ENCODE results near the gene ATP1A2. TPM values are rescaled to one million over a fixed set of nuclear protein-coding genes. Genes with fewer than 3 reads are reported as not detected.
"Not testable (repeated sequence)": the region's sequence is repeated elsewhere in the genome, so short reads cannot be mapped to it uniquely, and the experiment has no call there.

ATP1A2 gene
- total RNA-seq, 2 experiments from 2014 or later: not detected

GRCh38 chr1:160101717-160102522, 13.6 kb upstream of the ATP1A2 start:
- ATAC-seq (no peak), DNase-seq (no peak)
- no peaks in the 10 kb centered on the region for H3K9me3 Mint-ChIP-seq (ENCODE audit: low read depth)
- H3K4me1 Mint-ChIP-seq: peaks cover 33% of the 10 kb centered on the region
- POLR2A ChIA-PET: interaction anchor here (0.9 kb wide), 1 partner anchor 189 kb away, joined by 3 read pairs; no protein-coding TSS in a partner anchor
- CTCF ChIA-PET: interaction anchor here (0.5 to 4.9 kb wide), 27 partner anchors 8 to 275 kb away, joined by 3 to 49 read pairs (median 4); partner anchors contain the start of gene CASQ1
- H3K4me3 Mint-ChIP-seq: no peak overlapping the region
- H3K27ac Mint-ChIP-seq: peak overlapping the region; percentile 10
- intact Hi-C loops (cut with DNase I, micrococcal nuclease): loop anchor here (1.0 to 2.0 kb wide), 7 partner anchors 67 to 275 kb away; no protein-coding TSS in a partner anchor
- no peaks in the 10 kb centered on the region for H3K27me3 Mint-ChIP-seq
- peaks cover 2% of the 10 kb centered on the region for H3K36me3 Mint-ChIP-seq (ENCODE audit: low read depth)

GRCh38 chr1:160103658-160104408, 11.7 kb upstream of the ATP1A2 start:
- no peak overlapping the region for H3K27ac Mint-ChIP-seq
- ChIA-PET CTCF (interaction anchor here (0.6 to 4.9 kb wide), 17 partner anchors 7 to 312 kb away, joined by 3 to 49 read pairs (median 3); partner anchors contain the start of gene PEA15), POLR2A (interaction anchor here (0.5 to 0.6 kb wide), 2 partner anchors 166 to 883 kb away, joined by 3 read pairs; no protein-coding TSS in a partner anchor)
- ATAC-seq (no peak), DNase-seq (no peak)
- peaks cover 26% of the 10 kb centered on the region for H3K4me1 Mint-ChIP-seq
- intact Hi-C loops (cut with DNase I, micrococcal nuclease): loop anchor here in 1 of 2 experiments (2.0 kb wide), 1 partner anchor 65 kb away; no protein-coding TSS in a partner anchor
- H3K36me3 Mint-ChIP-seq (ENCODE audit: low read depth): no peaks in the 10 kb centered on the region
- H3K9me3 Mint-ChIP-seq (ENCODE audit: low read depth): no peaks in the 10 kb centered on the region
- no peaks in the 10 kb centered on the region for H3K27me3 Mint-ChIP-seq
- no peak overlapping the region for H3K4me3 Mint-ChIP-seq

- Mint-ChIP-seq H3K36me3 (ENCODE audit: low read depth) (no peaks in the 10 kb centered on the region), H3K9me3 (ENCODE audit: low read depth) (no peaks in the 10 kb centered on the region), H3K4me1 (peaks cover 23% of the 10 kb centered on the region), H3K27ac (no peak overlapping the region), H3K27me3 (no peaks in the 10 kb centered on the region), H3K4me3 (no peak overlapping the region)
- POLR2A ChIA-PET: interaction anchor here (0.5 kb wide), 1 partner anchor 166 kb away, joined by 3 read pairs; no protein-coding TSS in a partner anchor
- DNase-seq: no peak
- CTCF ChIA-PET: interaction anchor here (0.7 to 4.9 kb wide), 15 partner anchors 8 to 271 kb away, joined by 3 to 49 read pairs (median 5); partner anchors contain the start of gene PEA15
- intact Hi-C loops (cut with DNase I, micrococcal nuclease): no loop called here
- no peak for ATAC-seq
Measured at GRCh38 chr1:160104486-160104885, 11.1 kb upstream of the ATP1A2 start.

- DNase-seq (no peak), ATAC-seq (no peak)
- Mint-ChIP-seq H3K27ac (no peak overlapping the region), H3K36me3 (ENCODE audit: low read depth) (no peaks in the 10 kb centered on the region), H3K4me3 (no peak overlapping the region), H3K9me3 (ENCODE audit: low read depth) (no peaks in the 10 kb centered on the region), H3K27me3 (no peaks in the 10 kb centered on the region), H3K4me1 (peaks cover 20% of the 10 kb centered on the region)
- POLR2A ChIA-PET: interaction anchor here (0.7 kb wide), 1 partner anchor 85 kb away, joined by 3 read pairs; the partner anchor contains the start of gene CASQ1
- intact Hi-C loops (cut with DNase I, micrococcal nuclease): no loop called here
- CTCF ChIA-PET: interaction anchor here (0.7 to 3.1 kb wide), 12 partner anchors 9 to 270 kb away, joined by 3 to 20 read pairs (median 4); no protein-coding TSS in a partner anchor
Measured at GRCh38 chr1:160105155-160105554, 10.4 kb upstream of the ATP1A2 start.

GRCh38 chr1:160107512-160107911, 8.0 kb upstream of the ATP1A2 start:
- Mint-ChIP-seq H3K9me3 (ENCODE audit: low read depth) (no peaks in the 10 kb centered on the region), H3K4me3 (no peak overlapping the region), H3K36me3 (ENCODE audit: low read depth) (no peaks in the 10 kb centered on the region), H3K27me3 (no peaks in the 10 kb centered on the region), H3K4me1 (peaks cover 6% of the 10 kb centered on the region), H3K27ac (no peak overlapping the region)
- no peak for ATAC-seq
- CTCF ChIA-PET: interaction anchor here (0.9 to 1.9 kb wide), 5 partner anchors 29 to 269 kb away, joined by 3 to 6 read pairs (median 4); partner anchors contain the start of gene PEX19
- POLR2A ChIA-PET: no interaction called here
- no peak for DNase-seq
- intact Hi-C loops (cut with DNase I, micrococcal nuclease): no loop called here

GRCh38 chr1:160108888-160109662, 6.5 kb upstream of the ATP1A2 start:
- ChIA-PET POLR2A (no interaction called here), CTCF (interaction anchor here (0.5 to 1.8 kb wide), 12 partner anchors 7 to 267 kb away, joined by 3 to 8 read pairs (median 3); partner anchors contain the start of genes KCNJ9 and PEX19)
- DNase-seq: peak; percentile 63
- peak overlapping the region; percentile 83 for H3K27ac Mint-ChIP-seq
- ATAC-seq: peak; percentile 79
- no peaks in the 10 kb centered on the region for H3K9me3 Mint-ChIP-seq (ENCODE audit: low read depth)
- H3K4me1 Mint-ChIP-seq: peaks cover 4% of the 10 kb centered on the region
- no peaks in the 10 kb centered on the region for H3K36me3 Mint-ChIP-seq (ENCODE audit: low read depth)
- intact Hi-C loops (cut with DNase I, micrococcal nuclease): no loop called here
- no peak overlapping the region for H3K4me3 Mint-ChIP-seq
- no peaks in the 10 kb centered on the region for H3K27me3 Mint-ChIP-seq

GRCh38 chr1:160109686-160110085, 5.9 kb upstream of the ATP1A2 start:
- Mint-ChIP-seq H3K4me3 (no peak overlapping the region), H3K27ac (no peak overlapping the region), H3K27me3 (no peaks in the 10 kb centered on the region), H3K9me3 (ENCODE audit: low read depth) (no peaks in the 10 kb centered on the region), H3K4me1 (peaks cover 4% of the 10 kb centered on the region), H3K36me3 (ENCODE audit: low read depth) (no peaks in the 10 kb centered on the region)
- intact Hi-C loops (cut with DNase I, micrococcal nuclease): no loop called here
- no peak for ATAC-seq
- POLR2A ChIA-PET: no interaction called here
- CTCF ChIA-PET: interaction anchor here (0.5 to 1.8 kb wide), 5 partner anchors 8 to 142 kb away, joined by 3 to 8 read pairs (median 6); no protein-coding TSS in a partner anchor
- no peak for DNase-seq

GRCh38 chr1:160111462-160111861, 4.1 kb upstream of the ATP1A2 start:
- CTCF ChIA-PET: interaction anchor here (0.8 kb wide), 1 partner anchor 37 kb away, joined by 3 read pairs; no protein-coding TSS in a partner anchor
- POLR2A ChIA-PET; intact Hi-C loops (cut with DNase I, micrococcal nuclease); H3K27ac Mint-ChIP-seq; H3K4me1 Mint-ChIP-seq; H3K9me3 Mint-ChIP-seq (ENCODE audit: low read depth); H3K27me3 Mint-ChIP-seq; H3K36me3 Mint-ChIP-seq (ENCODE audit: low read depth); ATAC-seq; DNase-seq; H3K4me3 Mint-ChIP-seq: not testable (repeated sequence)

- Mint-ChIP-seq H3K36me3 (ENCODE audit: low read depth) (no peaks in the 10 kb centered on the region), H3K4me1 (peaks cover 4% of the 10 kb centered on the region), H3K9me3 (ENCODE audit: low read depth) (no peaks in the 10 kb centered on the region), H3K27me3 (peaks cover 7% of the 10 kb centered on the region), H3K27ac (no peak overlapping the region), H3K4me3 (no peak overlapping the region)
- intact Hi-C loops (cut with DNase I, micrococcal nuclease): no loop called here
- CTCF ChIA-PET: interaction anchor here (0.6 to 0.8 kb wide), 2 partner anchors 11 to 36 kb away, joined by 3 read pairs; no protein-coding TSS in a partner anchor
- DNase-seq: no peak
- no peak for ATAC-seq
- POLR2A ChIA-PET: no interaction called here
Measured at GRCh38 chr1:160112357-160112756, 3.2 kb upstream of the ATP1A2 start.

- H3K9me3 Mint-ChIP-seq (ENCODE audit: low read depth): no peaks in the 10 kb centered on the region
- intact Hi-C loops (cut with DNase I, micrococcal nuclease): no loop called here
- ChIA-PET POLR2A (no interaction called here), CTCF (no interaction called here)
- peaks cover 4% of the 10 kb centered on the region for H3K4me1 Mint-ChIP-seq
- H3K27me3 Mint-ChIP-seq: peaks cover 9% of the 10 kb centered on the region
- DNase-seq (no peak), ATAC-seq (no peak)
- H3K27ac Mint-ChIP-seq: no peak overlapping the region
- no peaks in the 10 kb centered on the region for H3K36me3 Mint-ChIP-seq (ENCODE audit: low read depth)
- H3K4me3 Mint-ChIP-seq: no peak overlapping the region
Measured at GRCh38 chr1:160113407-160113806, 2.2 kb upstream of the ATP1A2 start.

All from activated CD4-positive, alpha-beta T cell treated with anti-CD3 and anti-CD28 coated beads for 36 hours (primary cell).